Stimulated activated CD8-positive, alpha-beta memory T cell treated with anti-CD3 and anti-CD28 coated beads, Interleukin-7, amount 100 ng/mL, for 24 hours (primary cell): ENCODE measurements around the gene LOXL3.

Experiments used
- DNase-seq: peaks from one replicate; pipeline ENCODE4 v3.0.0-alpha.2; 2020; ENCODE audit warnings: low read depth

The LOXL3 gene

DNA sequence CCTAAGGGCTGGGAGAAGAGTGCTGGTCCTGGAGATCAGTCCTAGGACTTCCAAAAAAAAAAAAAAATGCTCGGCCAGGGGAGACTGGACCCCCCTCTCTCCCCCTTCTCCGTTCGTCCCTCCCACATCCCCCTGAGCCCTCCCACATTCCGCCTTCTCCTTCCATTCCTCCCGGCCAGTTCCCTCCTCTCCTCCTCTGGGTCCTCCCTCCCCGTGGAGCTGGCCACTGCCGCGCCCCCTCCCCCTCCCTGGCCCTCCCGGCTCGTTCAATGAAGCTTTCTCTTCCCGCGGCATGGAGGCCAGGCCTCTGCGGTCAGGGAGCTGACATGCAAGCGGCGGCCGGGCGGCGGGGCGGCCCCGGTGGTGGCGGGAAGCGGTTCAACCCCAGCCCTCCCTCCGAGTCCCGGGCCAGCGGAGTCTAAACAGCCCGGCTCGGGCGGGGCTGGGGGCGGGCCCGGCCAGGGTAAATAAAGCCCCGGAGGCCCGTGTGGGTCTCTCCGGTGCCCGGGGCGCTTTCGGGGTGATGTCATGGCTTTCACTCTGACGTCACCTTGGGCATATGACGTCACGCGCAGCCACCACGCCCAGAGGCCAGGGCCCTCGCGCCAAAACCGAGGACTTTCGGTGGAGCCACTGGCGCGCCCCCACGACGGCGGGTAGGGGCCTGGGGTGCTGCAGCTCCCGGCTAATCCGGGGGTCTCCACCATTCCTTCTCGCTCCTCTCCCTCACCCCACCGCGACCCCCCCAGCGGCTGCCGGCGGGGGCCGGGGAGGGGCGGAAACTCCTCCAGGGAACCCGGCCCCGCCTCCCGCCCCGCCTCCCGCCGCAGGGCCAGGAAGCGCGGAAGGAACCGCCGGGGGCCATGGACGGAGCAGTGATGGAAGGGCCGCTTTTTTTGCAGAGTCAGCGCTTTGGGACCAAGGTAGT, at the start of gene LOXL3, which contains the start of gene DOK1:
Gene LOXL3, minus strand, starts transcription at position 51 of the 928 bp plus-strand sequence. CDS start 1,308 bp downstream, outside the sequence.
Gene DOK1, plus strand, starts transcription at position 829 of the 928 bp plus-strand sequence. Its CDS starts 35 bp downstream, at position 864.
- DNase-seq = peak; percentile 72

GRCh38 chr2:74602586-74603281, 49.0 kb upstream of the LOXL3 start:
- DNase-seq = no peak

GRCh38 chr2:74599676-74600075, 45.9 kb upstream of the LOXL3 start:
- no peak for DNase-seq

DNA sequence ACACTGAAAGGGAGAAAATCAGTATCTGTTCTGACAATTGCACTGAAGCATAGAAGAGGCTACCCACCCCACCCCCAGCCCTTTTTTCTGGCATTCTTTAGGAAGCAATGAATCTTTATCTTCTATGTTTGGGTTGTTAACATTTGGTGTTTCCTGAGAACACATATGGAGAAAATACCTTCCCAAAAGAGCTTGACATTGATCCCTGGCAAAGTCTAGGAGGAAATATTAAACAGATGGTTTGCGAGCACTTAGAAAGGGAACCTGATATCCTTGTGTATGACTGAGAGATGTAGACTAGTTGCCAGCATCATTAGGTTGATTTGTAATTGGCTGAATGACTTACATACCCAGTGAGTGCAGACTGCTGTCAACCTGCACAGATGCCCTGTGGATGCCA, 43.7 kb upstream of the LOXL3 start:
- DNase-seq = no peak

GRCh38 chr2:74596584-74596983, 42.8 kb upstream of the LOXL3 start:
- DNase-seq = no peak

- DNase-seq = no peak
These were observed 40.4 kb upstream of the LOXL3 start for GRCh38 chr2:74593826-74594772.

DNA sequence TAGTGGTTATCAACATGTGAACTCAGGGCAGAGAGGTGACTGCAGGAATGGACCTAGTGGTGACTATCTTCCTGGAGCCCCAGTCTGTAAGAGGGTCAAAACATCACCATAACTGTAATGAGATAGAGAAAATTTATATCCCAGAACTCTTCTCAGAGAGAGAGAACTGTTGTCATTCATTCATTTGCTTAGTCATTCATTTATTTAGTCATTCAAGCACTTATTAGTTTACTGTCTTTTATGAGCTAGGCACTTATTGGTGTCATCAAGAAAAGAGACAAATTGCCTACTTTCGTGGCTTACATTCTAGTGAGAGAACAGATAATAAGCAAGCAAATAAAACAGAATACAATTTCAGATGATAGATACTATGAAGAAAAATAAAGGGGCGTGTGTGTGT, 34.9 kb upstream of the LOXL3 start:
- DNase-seq = no peak

- peak; percentile 25 for DNase-seq
These were observed 34.0 kb upstream of the LOXL3 start for GRCh38 chr2:74587664-74588277.

DNA sequence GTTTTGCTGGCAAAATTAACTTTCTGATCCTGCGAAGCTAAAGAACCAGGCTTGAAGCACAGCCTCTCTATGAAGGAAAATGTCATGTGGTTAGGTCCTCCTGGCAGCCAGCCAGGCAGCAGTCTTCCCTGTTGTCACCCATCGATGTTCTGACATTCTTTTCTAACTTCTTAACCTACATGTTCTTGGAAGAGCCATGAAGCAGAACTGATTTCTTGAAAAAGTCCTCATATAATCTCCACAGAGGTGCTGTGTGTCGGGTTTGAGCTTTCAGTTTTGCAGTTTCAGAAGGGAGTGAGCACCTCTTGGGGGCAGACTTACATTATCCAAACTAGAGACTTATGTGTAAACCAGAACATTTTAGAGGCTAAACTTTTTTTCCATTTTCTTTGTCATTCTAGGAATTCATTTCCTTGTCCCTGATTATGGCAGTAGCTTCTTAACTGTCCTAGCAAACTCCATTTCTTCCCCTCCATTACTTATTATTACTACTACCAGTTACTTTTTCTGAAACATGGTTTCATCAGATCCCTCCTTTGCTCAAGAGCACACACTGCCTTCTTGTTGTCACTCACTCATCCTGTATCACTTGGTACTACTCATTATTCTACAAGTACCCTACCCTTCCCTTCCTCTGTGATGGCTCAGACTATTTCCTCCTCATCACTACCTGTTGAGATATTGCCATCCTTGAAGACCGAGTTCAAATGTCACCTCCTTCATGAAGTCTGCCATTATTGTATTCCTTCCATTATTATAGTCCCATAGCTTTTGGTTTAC, 31.9 kb upstream of the LOXL3 start:
- DNase-seq = no peak

DNA sequence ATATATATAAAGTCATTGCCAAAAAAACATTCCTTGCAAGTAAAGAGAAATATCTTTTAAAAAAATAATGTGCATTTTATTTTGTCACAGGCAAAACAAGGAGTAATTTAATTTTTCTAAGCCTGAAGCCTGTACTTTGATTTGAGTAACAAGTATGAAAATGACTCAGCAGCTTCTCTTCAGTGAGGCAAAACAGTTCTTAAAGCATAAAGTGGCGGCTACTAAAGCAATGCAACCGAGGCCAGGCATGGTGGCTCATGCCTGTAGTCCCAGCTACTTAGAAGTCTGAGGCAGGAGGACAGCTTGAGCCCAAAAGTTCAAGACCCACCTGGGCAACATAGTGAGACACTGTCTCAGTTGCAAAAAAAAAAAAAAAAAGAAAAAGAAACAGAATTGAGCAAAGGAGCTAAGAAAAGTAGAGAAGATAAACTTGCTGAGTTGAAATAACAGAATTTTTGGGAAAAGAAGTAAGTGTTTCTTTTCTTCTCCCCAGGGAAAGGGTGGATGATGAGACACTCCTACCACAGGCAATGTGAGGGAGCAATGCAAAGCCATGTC, 30.4 kb upstream of the LOXL3 start:
- no peak for DNase-seq

GRCh38 chr2:74583504-74583903, 29.8 kb upstream of the LOXL3 start:
- no peak for DNase-seq

DNA sequence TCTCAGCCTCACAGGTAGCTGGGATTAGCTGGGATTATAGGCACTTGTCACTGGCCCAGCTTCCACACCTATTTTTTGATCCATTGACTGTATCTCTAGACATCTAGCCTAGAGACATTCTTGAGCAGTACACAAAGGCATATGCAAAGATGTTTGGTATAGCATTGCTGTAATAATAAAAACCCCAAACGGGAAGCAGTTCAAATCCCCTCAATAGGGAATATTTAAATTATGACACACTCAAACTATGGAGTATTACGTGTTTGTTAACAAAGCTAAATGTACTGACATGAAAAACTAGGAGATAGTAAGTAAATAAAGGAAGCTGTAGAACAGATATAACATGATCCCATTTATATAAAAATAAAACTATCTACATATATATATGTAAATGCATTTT, 28.4 kb upstream of the LOXL3 start:
- DNase-seq = no peak

GRCh38 chr2:74581463-74581862, 27.7 kb upstream of the LOXL3 start:
- no peak for DNase-seq

- no peak for DNase-seq
These were observed 24.7 kb upstream of the LOXL3 start for GRCh38 chr2:74578408-74578807.

GRCh38 chr2:74577448-74577847, 23.7 kb upstream of the LOXL3 start:
- no peak for DNase-seq

- no peak for DNase-seq
These were observed 23.1 kb upstream of the LOXL3 start for GRCh38 chr2:74576863-74577229.

DNA sequence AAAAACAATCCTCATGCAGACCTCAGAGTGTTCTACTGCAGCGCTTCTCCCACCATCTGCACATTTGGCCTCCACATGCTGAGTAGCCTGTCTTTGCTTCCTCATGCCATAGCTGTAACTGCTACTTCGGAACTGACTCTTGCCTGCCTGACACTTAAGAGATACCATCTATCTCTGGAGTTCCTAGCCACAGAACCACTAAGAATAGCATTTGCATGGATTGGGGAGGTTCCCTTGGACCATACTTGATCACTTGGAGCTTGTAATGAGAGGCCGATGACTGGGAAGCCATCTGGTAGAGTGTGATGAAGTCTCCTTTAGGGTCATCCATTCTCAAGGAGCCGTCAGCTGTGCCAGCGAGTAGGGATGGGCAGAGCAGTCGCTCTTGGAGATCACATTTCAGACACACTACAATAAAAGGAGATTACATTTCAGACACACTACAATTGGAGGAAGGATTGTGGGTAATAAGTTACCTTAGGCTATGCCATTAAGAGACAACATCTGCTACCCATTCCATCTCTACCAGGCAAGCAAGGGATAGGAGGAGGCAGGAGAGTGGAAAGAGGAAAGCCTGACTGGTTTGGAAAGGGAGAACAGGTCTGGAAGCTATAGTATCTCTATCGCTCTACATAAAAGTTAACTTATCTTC, 22.6 kb upstream of the LOXL3 start:
- no peak for DNase-seq

- DNase-seq = no peak
These were observed 21.6 kb upstream of the LOXL3 start for GRCh38 chr2:74575320-74575719.

DNA sequence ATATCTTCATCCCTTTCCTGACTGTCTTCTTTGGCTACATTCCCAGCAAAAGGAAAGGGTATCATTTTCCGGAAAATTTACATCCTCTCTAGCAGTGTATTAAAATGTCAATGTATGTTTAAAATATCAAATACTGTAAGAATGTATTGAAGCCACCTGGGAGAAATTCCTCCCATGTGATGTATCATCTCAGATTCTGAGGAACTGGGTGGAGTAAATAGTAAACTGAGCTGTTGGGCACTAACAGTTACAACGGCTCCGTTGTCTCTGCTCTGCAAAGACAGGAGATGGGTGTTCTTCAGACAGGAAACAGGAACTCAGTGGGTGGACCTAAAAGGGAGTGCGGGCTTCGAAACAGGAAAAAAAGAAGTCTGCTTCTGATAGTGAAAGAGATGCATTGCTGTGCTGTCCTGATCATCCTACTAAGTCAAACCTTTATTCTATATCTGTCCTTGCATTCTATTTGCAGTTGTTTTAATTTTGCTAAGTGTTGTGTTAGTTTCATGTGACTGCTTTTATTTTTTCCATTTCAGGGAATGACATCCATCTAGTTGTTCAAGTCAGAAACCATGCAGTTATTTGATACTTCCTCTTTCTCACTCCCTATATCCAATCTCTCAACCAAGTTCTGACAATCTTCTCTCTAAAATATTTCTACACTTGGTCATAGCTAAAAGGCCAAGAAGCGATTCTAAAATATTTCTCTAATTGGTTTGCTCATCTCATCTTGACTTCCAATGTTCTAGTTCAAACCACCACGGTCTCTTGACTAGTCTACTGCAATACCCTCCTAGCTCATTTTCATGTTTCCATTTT, 20.2 kb upstream of the LOXL3 start:
- no peak for DNase-seq
